GM21447 (cell line): ENCODE data around the gene DIPK1A.

Experiments used
- ATAC-seq: cut with Tn5 transposase; IDR thresholded peaks from one replicate; pipeline ENCODE4 v1.9.1; 2021; ENCODE audit not compliant: unreplicated experiment

The DIPK1A gene

DNA sequence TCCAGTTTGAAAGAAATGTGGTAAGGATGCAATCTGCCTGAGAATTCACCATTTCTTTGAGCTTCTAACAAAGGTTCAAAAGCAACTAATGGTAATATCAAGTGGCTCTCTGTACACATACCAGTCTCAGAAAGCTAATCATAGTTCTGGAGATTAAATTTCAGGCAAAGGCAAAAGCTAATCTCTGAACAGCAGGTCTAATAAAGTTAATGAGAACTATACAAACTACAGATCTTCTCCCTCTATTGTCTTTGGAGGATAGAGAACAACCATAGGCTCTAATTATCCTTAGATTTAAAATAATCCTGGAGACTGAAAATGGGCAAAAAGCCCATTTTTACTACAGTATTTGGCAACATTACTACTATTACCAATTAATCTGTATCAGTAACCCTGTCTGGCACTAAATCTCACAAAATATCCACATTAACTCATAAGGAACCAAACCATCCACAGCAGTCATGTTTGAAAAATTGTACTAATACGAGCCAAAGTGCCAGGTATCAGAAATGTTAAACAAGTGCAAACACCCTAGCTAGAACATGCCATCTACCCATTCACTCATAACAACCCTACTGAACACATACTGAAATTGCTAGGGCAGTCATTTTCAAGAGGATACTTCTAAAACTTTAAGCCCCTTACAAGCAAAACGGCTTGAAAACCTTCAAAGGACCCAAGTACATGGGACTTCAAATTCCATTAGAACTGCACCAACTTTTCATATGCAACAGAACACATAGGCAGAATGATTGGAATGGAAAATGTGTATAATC lies 4.8 kb downstream of the DIPK1A start:
- no peak for ATAC-seq

DNA sequence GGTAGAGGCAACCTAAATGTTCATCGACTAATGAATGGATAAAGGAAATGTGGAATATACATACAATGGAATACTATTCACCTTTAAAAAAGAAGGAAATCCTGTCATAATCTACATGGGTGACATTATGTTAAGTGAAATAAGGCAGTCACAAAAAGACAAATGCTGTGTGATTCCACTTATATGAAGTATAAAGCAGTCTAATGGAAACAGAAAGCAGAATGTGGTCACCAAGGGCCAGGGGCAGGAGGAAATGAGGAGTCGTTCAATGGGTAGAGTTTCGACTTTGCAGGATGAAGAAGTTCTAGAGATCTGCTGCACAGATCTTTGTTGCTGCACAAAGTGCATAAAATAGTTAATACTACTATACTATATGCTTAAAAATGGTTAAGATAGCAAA lies 7.8 kb downstream of the DIPK1A start:
- peak; percentile 59 for ATAC-seq

- ATAC-seq, result no peak
Measured at GRCh38 chr1:92952714-92953113, 8.5 kb downstream of the DIPK1A start.

GRCh38 chr1:92951141-92951582 lies 10.1 kb downstream of the DIPK1A start:
- ATAC-seq, result peak; percentile 69

DNA sequence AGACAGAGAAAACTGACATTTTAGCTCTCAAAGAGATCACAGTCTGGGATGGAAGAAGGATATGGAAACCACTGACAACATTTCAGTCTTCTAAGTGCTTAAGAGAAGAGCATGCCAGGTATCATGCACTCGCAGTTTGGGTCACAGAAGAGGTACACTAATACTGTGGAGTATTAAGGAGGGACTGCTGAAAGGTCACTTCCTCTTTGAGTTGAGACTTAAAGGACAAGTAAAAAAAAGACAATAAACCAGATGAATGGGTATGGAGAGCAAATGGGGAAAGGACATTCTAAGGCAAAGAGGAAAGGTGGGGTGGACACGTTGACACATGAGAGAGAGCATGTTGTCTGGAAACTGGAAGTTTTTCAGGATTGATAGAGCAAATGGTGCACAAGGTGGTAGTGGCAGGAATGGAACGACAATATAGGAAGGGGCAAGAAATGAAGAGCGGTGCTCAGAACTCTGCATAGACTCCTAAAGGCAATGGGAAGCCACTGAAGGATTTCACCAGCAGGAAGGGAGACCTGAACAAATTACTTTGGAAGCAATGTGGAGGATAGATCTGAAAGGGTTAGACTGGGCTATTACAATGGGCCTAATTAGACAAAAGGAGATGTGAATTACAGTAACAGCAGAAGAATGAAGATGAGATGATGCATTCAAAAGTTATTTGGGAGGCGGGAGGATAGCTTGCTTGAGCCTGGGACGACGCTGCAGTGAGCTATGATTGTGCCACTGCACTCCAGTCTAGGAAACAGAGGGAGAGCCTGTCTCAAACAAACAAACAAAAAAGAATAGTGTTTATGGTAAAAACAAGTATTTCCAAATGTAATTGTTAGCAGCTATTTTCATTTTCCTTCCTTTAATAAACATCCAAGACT lies 11.1 kb downstream of the DIPK1A start:
- no peak for ATAC-seq

DNA sequence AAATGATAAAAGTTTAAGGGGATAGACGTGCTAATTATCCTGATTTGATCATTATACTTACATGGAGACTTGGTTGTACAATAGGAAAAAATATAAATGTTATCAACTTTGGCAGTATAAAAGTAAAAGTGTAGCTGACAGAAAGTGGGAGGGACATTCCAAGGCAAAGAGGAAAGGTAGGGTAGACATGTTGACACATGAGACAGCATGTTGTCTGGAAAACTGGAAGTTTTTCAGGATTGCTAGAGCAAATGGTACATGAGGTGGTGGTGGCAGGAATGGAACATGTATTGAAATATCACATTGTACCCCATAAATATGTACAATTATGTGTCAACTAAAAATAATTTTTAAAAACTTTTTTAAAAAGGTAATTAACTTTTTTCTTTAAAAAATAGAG lies 13.2 kb downstream of the DIPK1A start:
- ATAC-seq, result no peak

GRCh38 chr1:92945748-92946270 lies 15.5 kb downstream of the DIPK1A start:
- ATAC-seq, result no peak

GRCh38 chr1:92944901-92945747 lies 16.1 kb downstream of the DIPK1A start:
- ATAC-seq, result no peak

- no peak for ATAC-seq
Measured at GRCh38 chr1:92943502-92943847, 17.8 kb downstream of the DIPK1A start.

GRCh38 chr1:92940541-92940940 lies 20.7 kb downstream of the DIPK1A start:
- no peak for ATAC-seq

DNA sequence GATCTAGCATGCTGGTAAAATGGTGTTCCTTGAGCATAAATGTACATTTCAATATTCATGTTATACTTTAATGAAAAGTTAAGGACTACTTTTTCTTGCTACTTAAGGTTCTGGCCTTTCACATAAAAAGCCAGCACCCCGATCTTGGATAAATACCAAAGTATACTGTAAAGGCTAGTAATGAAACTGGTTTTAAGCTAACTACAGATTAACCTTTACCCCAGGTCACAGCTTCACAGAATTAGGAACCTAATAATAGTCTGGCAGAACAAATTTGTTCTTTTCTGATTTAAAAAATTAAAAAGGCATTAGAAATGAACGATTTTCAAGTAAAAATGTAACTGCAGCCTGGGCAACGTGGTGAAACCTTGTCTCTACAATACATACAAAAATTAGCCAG lies 23.5 kb downstream of the DIPK1A start:
- no peak for ATAC-seq

DNA sequence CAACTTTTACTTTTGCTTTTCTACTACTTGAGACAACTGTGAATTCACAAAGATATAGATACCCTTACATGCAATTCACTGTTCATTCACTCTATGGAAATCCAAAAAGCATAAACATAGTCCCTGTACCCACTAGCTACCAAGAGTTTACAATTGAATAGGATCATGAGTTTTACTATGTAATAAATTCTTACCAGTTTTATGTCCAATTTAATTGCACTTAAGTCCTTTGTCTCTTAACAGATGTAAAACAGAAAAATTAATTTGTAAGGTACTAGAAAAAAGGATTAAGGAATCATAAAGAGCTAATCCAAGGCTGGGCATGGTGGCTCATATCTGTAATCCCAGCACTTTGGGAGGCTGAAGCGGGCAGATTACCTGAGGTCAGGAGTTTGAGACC lies 24.4 kb downstream of the DIPK1A start:
- ATAC-seq, result no peak

- no peak for ATAC-seq
Measured at GRCh38 chr1:92934395-92935378, 26.6 kb downstream of the DIPK1A start.

DNA sequence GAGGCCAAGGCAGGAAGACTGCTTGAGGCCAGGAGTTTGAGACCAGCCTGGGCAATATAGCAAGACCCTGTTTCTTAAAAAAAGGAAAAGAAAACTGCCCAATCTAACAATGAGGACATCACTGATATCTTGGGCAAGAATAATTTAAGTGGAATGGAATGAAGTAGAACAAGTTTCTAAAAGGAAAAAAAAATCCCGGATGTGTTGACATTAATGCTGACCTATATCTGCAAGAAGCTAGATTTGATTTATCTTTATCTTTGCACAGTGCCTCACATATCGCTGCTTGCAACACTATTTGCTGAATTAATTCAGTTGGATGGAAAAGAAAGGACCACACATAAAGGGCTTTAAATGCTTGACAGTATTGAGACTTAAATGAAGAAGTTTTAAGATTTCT lies 27.8 kb downstream of the DIPK1A start:
- ATAC-seq, result no peak

DNA sequence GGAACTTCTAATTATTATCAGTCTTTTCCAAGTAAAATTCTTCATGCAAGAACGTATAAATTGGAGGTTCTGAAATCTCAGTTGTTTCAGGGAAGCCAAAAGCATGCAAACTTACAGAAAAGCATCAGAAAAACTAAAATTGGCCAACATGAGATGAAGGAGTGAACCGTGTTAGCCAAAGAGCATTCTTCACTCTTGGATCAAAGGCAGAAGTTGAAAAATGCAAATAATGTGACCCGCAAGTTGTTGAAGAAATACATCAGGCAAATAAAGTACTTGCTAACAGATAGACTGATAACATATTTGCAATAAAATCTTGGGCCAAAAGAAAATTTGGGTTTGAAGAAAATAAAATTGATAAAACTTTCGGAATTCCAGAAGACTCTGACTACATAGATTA lies 29.6 kb downstream of the DIPK1A start:
- ATAC-seq, result no peak

- no peak for ATAC-seq
Measured at GRCh38 chr1:92929461-92929860, 31.8 kb downstream of the DIPK1A start.

DNA sequence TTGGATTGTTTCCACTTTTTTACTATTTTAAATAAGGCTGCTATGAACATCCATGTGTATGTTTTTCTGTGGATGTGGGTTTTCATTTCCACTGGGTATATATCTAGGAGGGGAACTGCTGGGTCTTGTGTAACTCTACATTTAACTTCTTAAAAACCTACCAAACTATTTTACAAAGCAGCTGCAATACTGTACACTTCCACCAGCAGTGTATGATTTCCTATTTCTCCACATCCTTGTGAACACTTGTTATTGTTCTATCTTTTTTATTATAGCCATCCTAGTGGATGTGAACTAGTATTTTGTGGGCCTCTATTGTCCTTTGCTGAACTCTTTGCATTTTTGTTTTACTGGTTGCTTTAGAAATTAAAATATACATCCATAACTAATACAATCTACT lies 33.4 kb downstream of the DIPK1A start:
- ATAC-seq, result no peak

DNA sequence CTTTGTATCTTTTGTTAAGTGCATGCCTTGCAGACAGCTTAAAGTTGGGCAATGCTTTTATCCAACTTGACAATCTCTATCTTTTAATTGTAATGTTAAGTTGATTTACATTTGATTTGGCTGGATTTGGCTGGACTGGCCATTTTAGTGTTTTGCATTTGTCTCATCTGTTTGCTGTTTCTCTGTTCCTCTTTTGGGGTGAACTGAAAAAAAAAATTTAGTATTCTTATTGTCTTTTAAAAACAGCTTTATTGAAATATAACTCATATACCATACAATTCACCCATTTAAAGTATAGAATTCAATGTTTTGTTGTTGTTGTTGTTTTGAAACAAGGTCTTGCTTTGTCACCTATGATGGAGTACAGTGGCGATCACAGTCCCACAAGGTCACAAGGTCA lies 34.4 kb downstream of the DIPK1A start:
- ATAC-seq, result no peak

- ATAC-seq, result no peak
Measured at GRCh38 chr1:92924501-92924900, 36.8 kb downstream of the DIPK1A start.

DNA sequence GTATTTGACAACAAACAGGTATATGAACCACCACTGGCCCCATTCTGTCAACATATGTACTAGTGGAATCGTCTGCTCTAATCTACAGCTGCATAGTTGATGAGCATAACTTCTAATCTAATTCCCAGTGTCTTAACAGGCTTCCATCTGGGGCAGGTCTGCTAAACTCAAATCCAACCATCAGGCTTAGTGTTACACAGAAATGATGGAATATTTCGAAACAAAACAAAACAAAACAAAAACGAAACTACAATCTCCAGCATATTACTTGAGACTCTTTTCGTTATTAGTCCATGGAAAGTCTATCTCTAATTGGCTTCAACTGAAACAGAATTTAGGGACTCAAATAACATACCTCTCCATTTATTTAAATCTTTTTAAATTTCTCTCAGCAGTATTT lies 37.6 kb downstream of the DIPK1A start:
- no peak for ATAC-seq
